ENCODE data around the gene FKBP14.

FKBP14 gene

GRCh38 chr7:29989257-29989995 is 37.1 kb downstream of the FKBP14 start, which contains the start of gene SCRN1:
Gene SCRN1, minus strand, starts transcription at chr7:29989801. Its CDS starts 20,734 bp downstream, at chr7:29969067.
- H3K36me3 ChIP-seq (ENCODE audit: control insufficient read depth in 1 of 2, insufficient read depth in 2 of 2, low read length in 2 of 2), result no peaks in the 10 kb centered on the region
- peaks cover 4% of the 10 kb centered on the region for H3K27me3 ChIP-seq (ENCODE audit: low read depth, low read length)
- H3K27ac ChIP-seq (ENCODE audit: low read length), result peak within 1 kb of the TSS; percentile 65
- H3K4me1 ChIP-seq (ENCODE audit: control insufficient read depth in 1 of 2, insufficient read depth in 2 of 2, low read length in 2 of 2), result peaks cover 8% of the 10 kb centered on the region in 2 donors
- H3K9me3 ChIP-seq (ENCODE audit: control insufficient read depth in 1 of 2, low read length in 2 of 2), result peaks cover 0 to 10% of the 10 kb centered on the region in 2 donors
- peak within 1 kb of the TSS; percentile 59 to 96 for H3K4me3 ChIP-seq (ENCODE audit: low read depth in 1 of 2, low read length in 2 of 2)

- peak overlapping the region; percentile 59 to 96 for H3K4me3 ChIP-seq (ENCODE audit: low read depth in 1 of 2, low read length in 2 of 2)
- H3K4me1 ChIP-seq (ENCODE audit: control insufficient read depth in 1 of 2, insufficient read depth in 2 of 2, low read length in 2 of 2), result peaks cover 8% of the 10 kb centered on the region in 2 donors
- peaks cover 0 to 8% of the 10 kb centered on the region in 2 donors for H3K9me3 ChIP-seq (ENCODE audit: control insufficient read depth in 1 of 2, low read length in 2 of 2)
- H3K27ac ChIP-seq (ENCODE audit: low read length), result peak overlapping the region; percentile 65
- H3K27me3 ChIP-seq (ENCODE audit: low read depth, low read length), result peaks cover 4% of the 10 kb centered on the region
- H3K36me3 ChIP-seq (ENCODE audit: control insufficient read depth in 1 of 2, insufficient read depth in 2 of 2, low read length in 2 of 2), result no peaks in the 10 kb centered on the region
Observed at GRCh38 chr7:29988424-29989256, 37.9 kb downstream of the FKBP14 start.

GRCh38 chr7:29987811-29988317 is 38.6 kb downstream of the FKBP14 start:
- Histone ChIP-seq H3K4me1 (ENCODE audit: control insufficient read depth in 1 of 2, insufficient read depth in 2 of 2, low read length in 2 of 2) (peaks cover 8% of the 10 kb centered on the region in 2 donors), H3K9me3 (ENCODE audit: control insufficient read depth in 1 of 2, low read length in 2 of 2) (peaks cover 0 to 3% of the 10 kb centered on the region in 2 donors), H3K27me3 (ENCODE audit: low read depth, low read length) (peaks cover 4% of the 10 kb centered on the region), H3K27ac (ENCODE audit: low read length) (peak overlapping the region; percentile 65), H3K4me3 (ENCODE audit: low read depth in 1 of 2, low read length in 2 of 2) (peak overlapping the region; percentile 59 to 96), H3K36me3 (ENCODE audit: control insufficient read depth in 1 of 2, insufficient read depth in 2 of 2, low read length in 2 of 2) (no peaks in the 10 kb centered on the region)

GRCh38 chr7:29987083-29987482 is 39.4 kb downstream of the FKBP14 start:
- peak overlapping the region; percentile 65 for H3K27ac ChIP-seq (ENCODE audit: low read length)

GRCh38 chr7:29980151-29980550 is 46.4 kb downstream of the FKBP14 start:
- Histone ChIP-seq H3K4me3 (ENCODE audit: low read depth in 1 of 2, low read length in 2 of 2) (no peak overlapping the region), H3K27ac (ENCODE audit: low read length) (no peak overlapping the region), H3K36me3 (ENCODE audit: control insufficient read depth in 1 of 2, insufficient read depth in 2 of 2, low read length in 2 of 2) (no peaks in the 10 kb centered on the region), H3K4me1 (ENCODE audit: control insufficient read depth in 1 of 2, insufficient read depth in 2 of 2, low read length in 2 of 2) (peaks cover 0 to 18% of the 10 kb centered on the region in 2 donors), H3K27me3 (ENCODE audit: low read depth, low read length) (no peaks in the 10 kb centered on the region), H3K9me3 (ENCODE audit: control insufficient read depth in 1 of 2, low read length in 2 of 2) (no peaks in the 10 kb centered on the region)

More at GRCh38 chr7:29987083-29987482, 39.4 kb downstream of the FKBP14 start:
- Histone ChIP-seq H3K4me3 (ENCODE audit: low read depth in 1 of 2, low read length in 2 of 2) (no peak overlapping the region), H3K27me3 (ENCODE audit: low read depth, low read length) (peaks cover 4% of the 10 kb centered on the region), H3K36me3 (ENCODE audit: control insufficient read depth in 1 of 2, insufficient read depth in 2 of 2, low read length in 2 of 2) (no peaks in the 10 kb centered on the region), H3K4me1 (ENCODE audit: control insufficient read depth in 1 of 2, insufficient read depth in 2 of 2, low read length in 2 of 2) (peaks cover 8% of the 10 kb centered on the region in 2 donors), H3K9me3 (ENCODE audit: control insufficient read depth in 1 of 2, low read length in 2 of 2) (no peaks in the 10 kb centered on the region)

GRCh38 chr7:29977886-29978651 is 48.4 kb downstream of the FKBP14 start:
- Histone ChIP-seq H3K27ac (ENCODE audit: low read length) (no peak overlapping the region), H3K27me3 (ENCODE audit: low read depth, low read length) (no peaks in the 10 kb centered on the region), H3K4me3 (ENCODE audit: low read depth in 1 of 2, low read length in 2 of 2) (no peak overlapping the region), H3K4me1 (ENCODE audit: control insufficient read depth in 1 of 2, insufficient read depth in 2 of 2, low read length in 2 of 2) (peaks cover 0 to 20% of the 10 kb centered on the region in 2 donors), H3K36me3 (ENCODE audit: control insufficient read depth in 1 of 2, insufficient read depth in 2 of 2, low read length in 2 of 2) (no peaks in the 10 kb centered on the region), H3K9me3 (ENCODE audit: control insufficient read depth in 1 of 2, low read length in 2 of 2) (no peaks in the 10 kb centered on the region)

- Histone ChIP-seq H3K4me3 (ENCODE audit: low read depth in 1 of 2, low read length in 2 of 2) (peak overlapping the region in 1 of 2 donors; percentile 19), H3K4me1 (ENCODE audit: control insufficient read depth in 1 of 2, insufficient read depth in 2 of 2, low read length in 2 of 2) (peaks cover 0 to 20% of the 10 kb centered on the region in 2 donors), H3K36me3 (ENCODE audit: control insufficient read depth in 1 of 2, insufficient read depth in 2 of 2, low read length in 2 of 2) (no peaks in the 10 kb centered on the region), H3K27ac (ENCODE audit: low read length) (no peak overlapping the region), H3K9me3 (ENCODE audit: control insufficient read depth in 1 of 2, low read length in 2 of 2) (no peaks in the 10 kb centered on the region), H3K27me3 (ENCODE audit: low read depth, low read length) (no peaks in the 10 kb centered on the region)
Observed at GRCh38 chr7:29976673-29977415, 49.7 kb downstream of the FKBP14 start.

- H3K4me1 ChIP-seq (ENCODE audit: control insufficient read depth in 1 of 2, insufficient read depth in 2 of 2, low read length in 2 of 2), result peaks cover 0 to 20% of the 10 kb centered on the region in 2 donors
- no peaks in the 10 kb centered on the region for H3K36me3 ChIP-seq (ENCODE audit: control insufficient read depth in 1 of 2, insufficient read depth in 2 of 2, low read length in 2 of 2)
- H3K4me3 ChIP-seq (ENCODE audit: low read depth in 1 of 2, low read length in 2 of 2), result peak overlapping the region in 1 of 2 donors; percentile 19
- H3K27me3 ChIP-seq (ENCODE audit: low read depth, low read length), result no peaks in the 10 kb centered on the region
- no peaks in the 10 kb centered on the region for H3K9me3 ChIP-seq (ENCODE audit: control insufficient read depth in 1 of 2, low read length in 2 of 2)
- H3K27ac ChIP-seq (ENCODE audit: low read length), result peak overlapping the region; percentile 42
Observed at GRCh38 chr7:29976266-29976665, 50.2 kb downstream of the FKBP14 start.

GRCh38 chr7:29975561-29975960 is 50.9 kb downstream of the FKBP14 start:
- no peaks in the 10 kb centered on the region for H3K36me3 ChIP-seq (ENCODE audit: control insufficient read depth in 1 of 2, insufficient read depth in 2 of 2, low read length in 2 of 2)
- no peaks in the 10 kb centered on the region for H3K9me3 ChIP-seq (ENCODE audit: control insufficient read depth in 1 of 2, low read length in 2 of 2)
- H3K27me3 ChIP-seq (ENCODE audit: low read depth, low read length), result no peaks in the 10 kb centered on the region
- peaks cover 0 to 20% of the 10 kb centered on the region in 2 donors for H3K4me1 ChIP-seq (ENCODE audit: control insufficient read depth in 1 of 2, insufficient read depth in 2 of 2, low read length in 2 of 2)
- H3K27ac ChIP-seq (ENCODE audit: low read length), result no peak overlapping the region
- peak overlapping the region in 1 of 2 donors; percentile 14 for H3K4me3 ChIP-seq (ENCODE audit: low read depth in 1 of 2, low read length in 2 of 2)

GRCh38 chr7:29974286-29974685 is 52.2 kb downstream of the FKBP14 start:
- no peaks in the 10 kb centered on the region for H3K36me3 ChIP-seq (ENCODE audit: control insufficient read depth in 1 of 2, insufficient read depth in 2 of 2, low read length in 2 of 2)
- peaks cover 0 to 20% of the 10 kb centered on the region in 2 donors for H3K4me1 ChIP-seq (ENCODE audit: control insufficient read depth in 1 of 2, insufficient read depth in 2 of 2, low read length in 2 of 2)
- no peaks in the 10 kb centered on the region for H3K9me3 ChIP-seq (ENCODE audit: control insufficient read depth in 1 of 2, low read length in 2 of 2)
- H3K27me3 ChIP-seq (ENCODE audit: low read depth, low read length), result no peaks in the 10 kb centered on the region
- no peak overlapping the region for H3K4me3 ChIP-seq (ENCODE audit: low read depth in 1 of 2, low read length in 2 of 2)
- H3K27ac ChIP-seq (ENCODE audit: low read length), result no peak overlapping the region

All from muscle layer of duodenum (tissue), 2 donors.